HG02840 (cell line): ENCODE data around the gene EVA1C.
"Not testable (repeated sequence)": the region's sequence is repeated elsewhere in the genome, so short reads cannot be mapped to it uniquely, and the experiment has no call there.

Experiments used
- ATAC-seq: cut with Tn5 transposase; IDR thresholded peaks from one replicate; pipeline ENCODE4 v1.9.1; 2021; ENCODE audit warnings: mild to moderate bottlenecking, moderate library complexity, moderate number of reproducible peaks; ENCODE audit not compliant: unreplicated experiment, low FRiP score

EVA1C gene

GRCh38 chr21:32521736-32522355, 109.3 kb downstream of the EVA1C start:
- no peak for ATAC-seq

GRCh38 chr21:32523463-32523862, 111.0 kb downstream of the EVA1C start:
- no peak for ATAC-seq

DNA sequence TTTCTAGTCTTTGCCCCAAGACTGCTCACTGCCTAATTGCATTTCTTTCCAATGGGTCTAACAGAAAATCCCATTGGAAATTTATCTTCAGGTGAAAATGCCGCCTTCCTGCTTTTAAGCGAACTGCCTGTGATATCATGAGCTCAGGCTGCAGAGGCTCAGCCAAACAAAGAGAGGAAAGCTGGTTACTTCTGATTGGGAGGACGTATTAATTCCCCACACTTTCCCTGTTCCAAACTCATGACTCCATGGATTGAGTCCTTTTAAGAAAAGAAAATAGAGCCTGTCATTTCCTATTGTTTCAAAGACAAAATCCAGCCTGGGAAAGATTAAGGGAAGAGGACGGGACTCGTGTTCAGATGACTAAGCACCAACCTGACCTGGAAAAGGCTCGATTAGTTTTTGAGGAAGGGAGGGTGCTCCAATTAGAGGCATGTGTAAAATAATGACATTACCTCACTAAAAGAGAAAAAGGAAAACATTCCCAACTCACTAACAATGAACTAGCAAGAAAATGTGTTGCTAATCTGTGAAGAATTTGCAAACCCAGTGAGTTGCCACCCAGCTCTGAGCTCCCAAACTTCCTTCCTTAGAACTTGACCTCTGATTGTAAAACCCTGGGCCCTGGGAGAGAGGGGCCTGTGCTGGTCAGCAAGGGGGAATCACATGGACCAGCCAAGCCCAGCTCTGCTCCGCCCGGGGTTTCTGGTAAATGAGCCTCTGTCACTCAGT, 111.6 kb downstream of the EVA1C start:
- ATAC-seq = no peak

GRCh38 chr21:32525282-32525681, 112.8 kb downstream of the EVA1C start:
- no peak for ATAC-seq

DNA sequence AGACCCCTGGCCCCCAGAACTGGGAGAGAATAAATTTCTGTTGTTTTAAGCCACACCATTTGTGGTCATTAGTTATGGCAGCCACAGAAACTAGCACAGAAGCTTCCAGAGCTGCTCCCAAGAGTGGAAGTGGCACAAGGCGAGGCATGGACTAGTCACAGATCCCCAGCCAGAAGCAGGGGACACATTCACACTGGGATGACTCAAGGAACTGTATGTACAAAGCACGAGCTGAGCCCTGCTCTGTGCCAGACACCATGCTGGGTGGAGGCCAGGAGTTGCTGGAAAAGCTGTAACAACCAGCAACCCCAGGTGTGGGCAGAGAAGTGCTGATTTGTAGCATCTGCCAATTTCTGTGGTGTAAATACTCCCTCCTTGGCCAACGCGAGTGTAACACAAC, 117.2 kb downstream of the EVA1C start:
- no peak for ATAC-seq

GRCh38 chr21:32530809-32531208, 118.3 kb downstream of the EVA1C start:
- ATAC-seq = not testable (repeated sequence)

DNA sequence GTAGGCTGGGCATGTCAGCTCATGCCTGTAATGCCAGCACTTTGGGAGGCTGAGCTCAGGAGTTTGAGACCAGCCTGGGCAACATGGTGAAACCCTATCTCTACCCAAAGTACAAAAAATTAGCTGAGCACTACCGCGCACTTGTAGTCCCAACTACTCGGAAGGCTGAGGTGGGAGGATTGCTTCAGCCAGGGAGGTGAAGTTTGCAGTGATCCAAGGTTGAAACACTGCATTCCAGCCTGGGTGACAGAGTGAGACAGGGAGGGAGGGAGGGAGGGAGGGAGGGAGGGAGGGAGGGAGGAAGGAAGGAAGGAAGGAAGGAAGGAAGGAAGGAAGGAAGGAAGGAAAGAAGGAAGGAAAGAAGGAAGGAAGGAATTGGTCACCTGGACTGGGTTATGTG, 119.1 kb downstream of the EVA1C start:
- ATAC-seq = not testable (repeated sequence)

DNA sequence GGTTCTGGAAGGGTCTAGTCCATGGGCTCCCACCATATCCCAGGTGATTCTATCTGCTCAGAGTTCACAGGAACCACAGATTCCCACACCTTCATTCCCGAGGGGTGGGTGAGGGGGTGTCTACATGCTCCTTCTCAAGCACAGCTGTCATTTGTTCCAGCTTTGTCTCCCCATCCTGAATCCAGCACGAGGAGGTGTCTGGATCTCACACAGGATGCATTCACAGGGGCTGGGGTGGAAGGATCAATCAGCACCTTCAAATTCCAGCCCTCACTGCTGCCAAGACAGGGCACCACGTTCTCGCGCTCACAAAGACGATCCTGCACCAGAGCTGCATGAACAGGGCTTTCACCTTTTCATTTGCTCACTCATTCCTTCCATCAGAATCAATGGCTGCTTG, 120.1 kb downstream of the EVA1C start:
- ATAC-seq = no peak

GRCh38 chr21:32533053-32533452, 120.5 kb downstream of the EVA1C start:
- no peak for ATAC-seq

- no peak for ATAC-seq
These were observed 121.1 kb downstream of the EVA1C start for GRCh38 chr21:32533611-32534010.

- ATAC-seq = no peak
These were observed 121.6 kb downstream of the EVA1C start for GRCh38 chr21:32534113-32534512.

GRCh38 chr21:32535612-32536011, 123.1 kb downstream of the EVA1C start:
- ATAC-seq = no peak

- ATAC-seq = no peak
These were observed 125.0 kb downstream of the EVA1C start for GRCh38 chr21:32537569-32537881.

DNA sequence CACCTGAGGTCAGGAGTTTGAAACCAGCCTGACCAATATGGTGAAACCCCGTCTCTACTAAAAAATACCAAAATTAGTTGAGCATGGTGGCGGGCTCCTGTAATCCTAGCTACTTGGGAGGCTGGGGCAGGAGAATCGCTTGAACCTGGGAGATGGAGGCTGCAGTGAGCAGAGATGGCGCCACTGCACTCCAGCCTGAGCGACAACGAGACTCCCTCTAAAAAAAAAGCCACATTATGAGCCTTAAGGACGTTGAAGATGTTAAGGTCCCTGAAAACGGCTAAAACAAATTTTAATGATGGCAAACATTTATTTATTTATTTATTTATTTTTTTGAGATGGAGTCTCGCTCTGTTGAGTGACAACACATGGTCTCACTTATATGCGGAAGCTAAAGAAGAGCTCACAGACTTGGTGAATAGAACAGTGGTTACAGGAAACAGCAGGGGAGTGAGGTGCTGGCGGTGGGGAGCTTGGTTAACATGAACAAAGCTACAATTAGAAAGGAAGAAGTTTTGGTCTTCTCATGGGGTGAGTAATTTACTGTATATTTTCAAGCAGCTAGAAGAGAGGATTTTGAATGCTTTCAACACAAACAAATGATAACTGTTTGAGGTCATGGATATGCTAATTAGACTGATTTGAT, 125.8 kb downstream of the EVA1C start:
- ATAC-seq = no peak

DNA sequence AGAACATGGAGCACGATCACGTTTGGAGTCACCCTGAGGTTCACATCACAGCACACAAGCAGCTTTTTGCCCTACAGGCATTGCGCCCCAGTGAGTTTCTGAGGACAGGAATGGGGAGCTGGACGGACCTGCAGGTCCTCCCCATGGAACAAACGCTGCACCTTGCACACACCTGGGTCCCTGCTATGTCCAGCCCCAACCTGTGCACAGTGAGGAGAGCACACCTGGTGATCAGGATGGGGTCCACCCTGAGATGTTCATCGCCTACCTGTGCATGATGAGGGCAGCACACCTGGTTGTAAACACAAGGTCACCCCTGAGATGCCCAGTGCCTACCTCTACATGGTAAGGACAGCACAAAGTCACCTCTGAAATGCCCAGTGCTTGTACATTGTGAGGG, 126.9 kb downstream of the EVA1C start:
- ATAC-seq = no peak

GRCh38 chr21:32543056-32543455, 130.6 kb downstream of the EVA1C start:
- not testable (repeated sequence) for ATAC-seq

DNA sequence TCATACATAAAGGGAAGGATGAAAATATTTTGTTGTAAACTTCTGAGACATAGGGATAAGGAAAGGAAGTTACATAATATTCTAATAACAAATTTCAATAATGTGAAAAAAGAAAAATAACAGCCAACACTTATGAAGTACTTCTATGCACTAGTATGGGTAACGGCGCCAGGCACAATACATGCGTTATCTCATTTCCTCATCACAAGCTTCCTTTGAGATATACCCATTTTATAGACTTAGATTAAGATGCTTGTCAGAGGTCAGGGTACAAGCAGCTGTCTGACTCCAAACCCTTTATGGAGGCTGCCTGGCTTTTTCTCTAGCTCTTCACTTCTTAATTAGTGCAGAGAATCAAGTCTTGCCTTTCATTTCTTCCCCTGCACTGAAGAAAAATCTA, 131.5 kb downstream of the EVA1C start:
- no peak for ATAC-seq

DNA sequence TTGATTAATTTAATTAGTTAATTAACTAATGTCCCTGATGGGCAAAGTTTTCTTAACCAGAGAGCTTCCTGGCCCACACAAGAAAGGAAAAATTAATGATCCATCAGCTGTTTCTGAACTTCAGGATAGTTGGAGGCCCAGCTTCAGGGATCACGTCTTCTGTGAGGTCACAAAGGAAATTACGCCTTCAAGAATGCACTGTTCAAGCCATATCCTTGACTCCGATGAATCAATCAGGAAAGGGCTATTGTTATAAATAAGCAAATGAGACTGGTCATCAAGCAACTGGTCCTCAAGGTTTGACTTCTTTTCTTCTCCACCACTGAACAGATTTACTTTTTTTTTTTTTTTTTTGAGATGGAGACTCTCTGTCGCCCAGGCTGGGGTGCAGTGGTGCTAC, 132.2 kb downstream of the EVA1C start:
- ATAC-seq = no peak

DNA sequence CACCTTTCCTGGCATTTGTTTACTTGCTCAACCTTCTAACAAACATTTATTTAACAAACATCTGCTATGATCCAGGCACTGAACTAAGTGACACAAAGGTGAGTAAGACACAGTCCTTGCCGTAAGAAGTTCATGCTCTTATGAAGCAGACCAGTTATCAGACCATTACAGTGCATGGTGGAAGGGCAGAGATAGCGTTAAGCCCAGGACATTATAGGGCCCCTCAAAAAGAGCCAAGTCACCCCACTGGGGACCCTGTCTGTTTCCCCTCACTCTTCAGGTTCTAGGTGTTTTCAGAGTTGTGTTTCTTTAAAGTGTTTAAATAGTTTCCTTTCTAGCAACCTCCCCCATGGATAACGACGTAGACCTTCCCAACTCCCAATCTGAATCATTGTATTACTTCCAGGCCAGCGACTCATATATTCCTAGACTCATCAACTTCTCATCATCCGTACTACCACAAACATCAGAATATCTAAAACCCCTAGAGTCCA, 133.5 kb downstream of the EVA1C start:
- no peak for ATAC-seq

DNA sequence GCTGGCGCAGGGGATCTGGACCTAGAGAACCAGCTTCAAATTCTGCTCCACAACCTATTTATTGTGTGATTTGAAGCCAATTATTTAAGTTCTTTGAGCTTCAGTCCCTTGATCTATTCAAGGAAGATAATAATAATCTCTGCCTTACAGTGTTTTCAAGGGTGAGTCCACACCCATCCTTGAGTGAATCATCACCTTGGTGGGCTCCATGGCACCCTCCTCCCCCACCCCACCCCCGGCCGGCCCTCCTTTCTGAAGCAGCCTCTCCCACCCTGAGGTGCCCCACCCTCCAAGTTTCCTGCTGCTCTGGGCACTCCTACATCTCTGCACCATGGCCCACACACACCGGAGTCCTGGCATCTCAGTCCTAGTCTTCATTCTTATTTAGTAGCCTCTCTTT, 134.5 kb downstream of the EVA1C start:
- ATAC-seq = no peak

DNA sequence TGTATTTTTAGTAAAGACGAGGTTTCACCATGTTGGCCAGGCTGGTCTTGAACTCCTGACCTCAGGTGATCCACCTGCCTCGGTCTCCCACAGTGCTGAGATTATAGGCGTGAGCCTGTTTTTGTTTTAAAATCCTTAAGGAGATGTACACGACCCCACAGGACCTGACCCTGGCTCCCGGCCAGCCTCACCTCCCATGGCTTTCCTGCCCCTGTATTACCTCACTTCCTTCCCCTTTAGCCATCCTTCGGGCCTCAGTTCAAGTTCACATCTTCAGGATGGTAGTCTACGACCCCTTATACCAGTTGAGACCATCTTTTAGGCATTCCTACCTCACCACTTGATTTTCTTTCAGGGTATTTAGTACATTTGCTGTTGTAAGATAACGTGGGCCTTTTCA, 136.5 kb downstream of the EVA1C start:
- ATAC-seq = no peak

DNA sequence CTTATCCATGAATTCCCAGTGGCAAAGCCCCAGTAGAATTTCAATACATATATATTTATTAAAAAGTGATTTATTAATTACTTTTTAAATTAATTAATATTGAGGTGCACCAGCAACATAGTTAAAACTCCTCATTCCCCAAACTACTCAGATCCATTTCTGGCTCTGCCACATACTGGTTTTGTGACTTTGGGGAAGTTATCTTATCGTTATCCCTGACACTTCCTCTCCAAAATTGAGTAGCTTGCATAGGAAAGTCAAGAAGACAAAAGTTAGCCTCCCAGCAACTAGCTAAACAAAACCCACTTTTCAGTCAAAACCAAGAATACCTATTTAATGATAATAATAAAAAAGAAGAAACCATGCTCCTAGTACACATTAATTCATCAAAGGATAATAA, 136.9 kb downstream of the EVA1C start:
- no peak for ATAC-seq
